ENCODE data around the gene CEP112.
"Not testable (repeated sequence)": the region's sequence is repeated elsewhere in the genome, so short reads cannot be mapped to it uniquely, and the experiment has no call there.

CEP112 gene

GRCh38 chr17:66094727-66095126 lies 97.2 kb downstream of the CEP112 start:
- TF ChIP-seq CTCF (conservative IDR thresholded peaks at IDR 0.05) (no peak), ZFX (IDR thresholded peaks at IDR 0.05) (no peak)
- no peak overlapping the region for H3K27ac ChIP-seq

- no peak for TF ChIP-seq CTCF (conservative IDR thresholded peaks at IDR 0.05)
- TF ChIP-seq ZFX (IDR thresholded peaks at IDR 0.05) = no peak
- no peak overlapping the region for H3K27ac ChIP-seq
Observed at GRCh38 chr17:66091445-66092080, 100.4 kb downstream of the CEP112 start.

DNA sequence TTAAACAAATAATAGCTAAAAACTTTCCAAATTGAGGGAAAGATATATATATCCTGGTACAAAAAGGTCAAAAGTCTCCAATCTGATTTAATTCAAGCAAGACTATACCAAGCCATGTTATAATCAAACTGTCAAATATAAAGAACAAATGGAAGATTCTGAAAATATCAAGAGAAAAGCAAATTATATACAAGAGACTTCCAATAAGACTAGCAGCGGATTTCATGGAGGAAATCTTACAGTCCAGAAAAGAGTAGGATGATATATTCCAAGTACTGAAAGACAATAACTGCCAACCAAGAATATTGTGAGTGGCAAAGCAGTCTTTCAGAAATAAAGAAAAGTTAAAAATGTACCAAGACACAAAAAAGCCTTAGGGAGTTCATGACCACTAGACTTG lies 102.2 kb downstream of the CEP112 start:
- TF ChIP-seq CTCF (conservative IDR thresholded peaks at IDR 0.05) = no peak
- TF ChIP-seq ZFX (IDR thresholded peaks at IDR 0.05) = no peak

GRCh38 chr17:66088173-66088572 lies 103.8 kb downstream of the CEP112 start:
- H3K27ac ChIP-seq = no peak overlapping the region
- no peak for TF ChIP-seq CTCF (conservative IDR thresholded peaks at IDR 0.05)
- no peak for TF ChIP-seq ZFX (IDR thresholded peaks at IDR 0.05)

More for the DNA sequence above, 102.2 kb downstream of the CEP112 start:
- H3K27ac ChIP-seq = no peak overlapping the region

GRCh38 chr17:66087073-66087472 lies 104.9 kb downstream of the CEP112 start:
- no peak overlapping the region for H3K27ac ChIP-seq
- TF ChIP-seq CTCF (conservative IDR thresholded peaks at IDR 0.05) = no peak
- TF ChIP-seq ZFX (IDR thresholded peaks at IDR 0.05) = no peak

DNA sequence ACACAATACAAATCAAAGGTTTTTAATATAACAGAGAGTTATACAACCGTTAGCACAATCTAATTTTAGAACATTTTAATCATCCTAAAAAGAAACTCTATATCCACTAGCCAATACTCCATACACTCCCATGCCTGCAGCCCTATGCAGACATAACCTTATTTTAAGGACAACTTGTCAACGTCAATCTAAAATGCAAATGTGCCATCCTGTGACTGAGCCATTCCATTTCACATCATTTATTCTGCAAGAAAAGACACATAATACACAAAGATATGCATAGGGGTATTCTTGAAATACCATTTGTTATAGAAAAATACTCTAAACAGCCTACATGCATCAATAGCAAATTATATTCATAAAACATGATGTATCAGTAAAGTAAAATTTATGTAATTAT lies 106.7 kb downstream of the CEP112 start:
- H3K27ac ChIP-seq = no peak overlapping the region
- TF ChIP-seq ZFX (IDR thresholded peaks at IDR 0.05) (no peak), CTCF (conservative IDR thresholded peaks at IDR 0.05) (no peak)

GRCh38 chr17:66080670-66081069 lies 111.3 kb downstream of the CEP112 start:
- H3K27ac ChIP-seq = not testable (repeated sequence)

DNA sequence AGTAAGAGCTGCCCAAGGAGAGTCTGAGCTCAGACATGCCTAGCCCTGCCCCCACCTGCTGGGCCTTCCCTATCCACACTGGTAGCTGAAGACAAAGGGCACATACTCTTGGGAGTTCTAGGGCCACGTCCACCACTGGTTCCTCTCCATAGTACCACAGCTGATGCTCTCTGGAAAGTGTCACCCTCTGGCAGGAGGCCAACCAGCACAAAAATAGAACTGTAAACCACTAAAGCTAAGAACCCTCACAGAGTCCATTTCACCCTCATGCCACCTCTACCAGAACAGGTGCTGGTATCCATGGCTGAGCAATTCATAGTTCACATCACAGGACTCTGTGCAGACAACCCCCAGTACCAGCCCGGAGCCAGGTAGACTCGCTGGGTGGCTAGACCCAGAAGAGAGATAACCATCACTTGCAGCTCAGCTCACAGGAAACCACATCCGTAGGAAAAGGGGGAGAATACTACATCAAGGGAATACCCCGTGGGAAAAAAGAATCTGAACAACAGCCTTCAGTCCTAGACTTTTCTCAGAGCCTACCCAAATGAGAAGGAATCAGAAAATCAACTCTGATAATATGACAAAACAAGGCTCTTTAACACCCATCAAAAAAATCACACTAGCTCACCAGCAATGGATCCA lies 115.3 kb downstream of the CEP112 start:
- TF ChIP-seq ZFX (IDR thresholded peaks at IDR 0.05) (no peak), CTCF (conservative IDR thresholded peaks at IDR 0.05) (no peak)
- H3K27ac ChIP-seq = no peak overlapping the region

Data from C4-2B (cell line).